Hematopoietic multipotent progenitor cell treated with erythropoietin and hydrocortisone succinate and interleukin-3 and kit ligand, for 17 days (in vitro differentiated cells): ENCODE results near the gene HLCS.
"Not testable (repeated sequence)": the region's sequence is repeated elsewhere in the genome, so short reads cannot be mapped to it uniquely, and the experiment has no call there.

ENCODE experiments used
- DNase-seq: peaks from one replicate; pipeline ENCODE4 v3.0.0-alpha.2; 2015; ENCODE audit warnings: low spot score

HLCS gene

GRCh38 chr21:36955783-36956182 is 10.7 kb downstream of the HLCS start:
- no peak for DNase-seq

GRCh38 chr21:36952331-36952730 is 14.1 kb downstream of the HLCS start:
- DNase-seq = not testable (repeated sequence)

- DNase-seq = no peak
These were observed 17.0 kb downstream of the HLCS start for GRCh38 chr21:36949171-36950141.

- no peak for DNase-seq
These were observed 17.8 kb downstream of the HLCS start for GRCh38 chr21:36948686-36949085.

- DNase-seq = no peak
These were observed 19.5 kb downstream of the HLCS start for GRCh38 chr21:36946949-36947356.

- no peak for DNase-seq
These were observed 20.9 kb downstream of the HLCS start for GRCh38 chr21:36945496-36946138.

GRCh38 chr21:36936361-36937135 is 29.9 kb downstream of the HLCS start:
- DNase-seq = no peak

- DNase-seq = no peak
These were observed 31.5 kb downstream of the HLCS start for GRCh38 chr21:36934864-36935420.

- DNase-seq = no peak
These were observed 34.2 kb downstream of the HLCS start for GRCh38 chr21:36932161-36932816.

GRCh38 chr21:36929622-36930021 is 36.8 kb downstream of the HLCS start:
- no peak for DNase-seq

GRCh38 chr21:36928960-36929359 is 37.5 kb downstream of the HLCS start:
- DNase-seq = no peak

- peak; percentile 66 for DNase-seq
These were observed 38.8 kb downstream of the HLCS start for GRCh38 chr21:36927719-36928117.

- DNase-seq = no peak
These were observed 39.3 kb downstream of the HLCS start for GRCh38 chr21:36926989-36927718.

- no peak for DNase-seq
These were observed 43.2 kb downstream of the HLCS start for GRCh38 chr21:36923270-36923669.

GRCh38 chr21:36922861-36923260 is 43.6 kb downstream of the HLCS start:
- DNase-seq = no peak

- no peak for DNase-seq
These were observed 48.2 kb downstream of the HLCS start for GRCh38 chr21:36918291-36918690.

- no peak for DNase-seq
These were observed 48.9 kb downstream of the HLCS start for GRCh38 chr21:36917471-36918158.

GRCh38 chr21:36916718-36917117 is 49.8 kb downstream of the HLCS start:
- DNase-seq = no peak

GRCh38 chr21:36915696-36916245 is 50.7 kb downstream of the HLCS start:
- DNase-seq = no peak
